Adrenal gland (tissue), 12 donors: ENCODE data around the gene STARD13. TPM values are rescaled to one million over a fixed set of nuclear protein-coding genes. Genes with fewer than 3 reads are reported as not detected.
A peak's percentile ranks its signal among the peaks of the same experiment; 100 is the strongest.

ENCODE experiments used
- DNase-seq, 7 donors: peaks; one replicate each; pipeline ENCODE4 v3.0.0-alpha.2; 2019 to 2020
- H3K27ac ChIP-seq, 5 donors: fragments of 200-600 bp; sonication (generic) in 4 of 5; 1 replicate in 3 of 5; 2 replicates in 2 of 5; pipeline versions ENCODE4 v1.5.1 to v1.8.0; 2016 to 2020; ENCODE audit warnings: mild to moderate bottlenecking in 1 of 5
- H3K27me3 ChIP-seq: fragments of 200-600 bp; 2 replicates; pipeline ENCODE4 v1.8.0; 2021
- H3K36me3 ChIP-seq, 2 donors: fragments of 200-600 bp; replicated peaks in 1 of 2; 1 replicate in 1 of 2; 2 replicates in 1 of 2; pipeline versions ENCODE4 v1.5.1 to v1.8.0; 2018 to 2022
- H3K4me1 ChIP-seq, 2 donors: fragments of 200-600 bp; replicated peaks in 1 of 2; 1 replicate in 1 of 2; 2 replicates in 1 of 2; pipeline versions ENCODE4 v1.5.1 to v1.8.0; 2018 to 2021
- H3K4me3 ChIP-seq, 4 donors: fragments of 200-600 bp; sonication (generic) in 3 of 4; one replicate each; pipeline ENCODE4 v1.5.1; 2016 to 2018
- H3K9me3 ChIP-seq, 3 donors: fragments of 200-600 bp; sonication (generic) in 1 of 3; replicated peaks in 1 of 3; 1 replicate in 2 of 3; 2 replicates in 1 of 3; pipeline versions ENCODE4 v1.5.1 to v1.8.0; 2016 to 2021
- CTCF ChIP-seq, 6 experiments: fragments of 450-650 bp in 4 of 6; fragments of 200-600 bp in 2 of 6; sonication (generic) in 1 of 6; IDR thresholded peaks; 1 replicate in 5 of 6; 2 replicates in 1 of 6; pipeline versions ENCODE4 v1.5.1 to v1.8.0; 2016 to 2021; ENCODE audit warnings: antibody characterized with exemption in 6 of 6, mild to moderate bottlenecking in 2 of 6, moderate library complexity in 1 of 6
- POLR2A ChIP-seq, 2 donors: fragments of 450-650 bp; IDR thresholded peaks; one replicate each; pipeline ENCODE4 v1.6.1; 2017; ENCODE audit warnings: antibody characterized with exemption in 2 of 2, mild to moderate bottlenecking in 2 of 2, moderate library complexity in 1 of 2
- whole genome bisulfite sequencing, 4 donors: extraction: QIAGEN DNeasy Blood & Tissue Kit in 2 of 4; methylation state at CpG; one replicate each; pipeline versions ENCODE4 v1.1.5 to v1.1.7; 2013 to 2017; 5-methylcytosine and 5-hydroxymethylcytosine counted together
- intact Hi-C, 2 donors: fragments of 100-400 bp; cut with DNase I; formaldehyde crosslinking; loops; one replicate each; pipeline versions ENCODE4 v1.14.1 to v1.15.0; 2022 to 2023
- polyA plus RNA-seq, 3 donors: library from polyadenylated mRNA; stranded (reverse); fragments of 200-250 nt in 2 of 3; fragments of 350-450 nt in 1 of 3; fragmentation: Illumina TruSeq in 1 of 3; extraction: RNeasy Lipid Tissue Mini Kit (QIAGEN cat#74804) in 1 of 3; gene quantifications; one replicate each; pipeline ENCODE4 v1.2.3, GENCODE V29; 2013 to 2014
- total RNA-seq, 9 donors: library from RNA; depleted of rRNA in 4 of 9; stranded (reverse); fragments of >200 nt in 4 of 9; fragments of 120-200 nt in 1 of 9; fragmentation: NEBNext Ultra II Directional in 1 of 9; extraction: Animal tissue kit (Norgen Biotek cat#: 25700) in 1 of 9; gene quantifications; one replicate each; pipeline versions ENCODE4 v1.1.0 to v1.2.4, GENCODE V29; 2013 to 2023
- donor health status: healthy with polysubstance abuse.
- donor health status: Bipolar disorder and iron deficiency.
- donor health status: DM: yes; HTN: yes; CAD: no.
- donor health status: DM: no; HTN: no; CAD: no.
- donor health status: DM: no; HTN: no; CAD: no.
- donor health status: DM: yes; HTN: yes; CAD: no.

Gene STARD13
- total and polyA plus RNA-seq, 12 donors, result 10.5 to 79.8 (median 33.6) TPM

GRCh38 chr13:33207615-33207961, 78.0 kb downstream of the STARD13 start:
- WGBS, 4 donors, result 34 to 50% (median 36%) methylated on average over 2 to 3 of the region's 3 CpGs
- H3K4me1 ChIP-seq, result peaks cover 30 to 57% of the 10 kb centered on the region in 2 donors
- peak overlapping the region; percentile 19 to 87 (median 48) for H3K27ac ChIP-seq
- H3K4me3 ChIP-seq, result no peak overlapping the region
- no peaks in the 10 kb centered on the region for H3K27me3 ChIP-seq
- H3K9me3 ChIP-seq, result no peaks in the 10 kb centered on the region
- intact Hi-C loops, result no loop called here
- peak in 6 of 7 donors; percentile 30 to 58 (median 48) for DNase-seq
- H3K36me3 ChIP-seq, result no peaks in the 10 kb centered on the region
- TF ChIP-seq POLR2A (IDR thresholded peaks at IDR 0.05) (no peak), CTCF (IDR thresholded peaks at IDR 0.05) (no peak)

- no peak for DNase-seq
- Histone ChIP-seq H3K4me3 (no peak overlapping the region), H3K27ac (peak overlapping the region; percentile 19 to 87 (median 63)), H3K36me3 (no peaks in the 10 kb centered on the region), H3K4me1 (peaks cover 30 to 60% of the 10 kb centered on the region in 2 donors), H3K9me3 (no peaks in the 10 kb centered on the region), H3K27me3 (no peaks in the 10 kb centered on the region)
- intact Hi-C loops, result no loop called here
- TF ChIP-seq POLR2A (IDR thresholded peaks at IDR 0.05) (no peak), CTCF (IDR thresholded peaks at IDR 0.05) (no peak)
- WGBS, 4 donors, result 42 to 49% (median 43%) methylated on average over 5 of the region's 5 CpGs
Observed at GRCh38 chr13:33206945-33207614, 78.5 kb downstream of the STARD13 start.

- TF ChIP-seq POLR2A (IDR thresholded peaks at IDR 0.05) (no peak), CTCF (IDR thresholded peaks at IDR 0.05) (no peak)
- peak overlapping the region in 4 of 5 donors; percentile 15 to 87 (median 68) for H3K27ac ChIP-seq
- 80 to 85% (median 81%) methylated on average over 3 of the region's 3 CpGs for WGBS, 4 donors
- no peaks in the 10 kb centered on the region for H3K27me3 ChIP-seq
- H3K4me3 ChIP-seq, result no peak overlapping the region
- no peaks in the 10 kb centered on the region for H3K36me3 ChIP-seq
- no peaks in the 10 kb centered on the region for H3K9me3 ChIP-seq
- intact Hi-C loops, result no loop called here
- peaks cover 30 to 60% of the 10 kb centered on the region in 2 donors for H3K4me1 ChIP-seq
- DNase-seq, result no peak
Observed at GRCh38 chr13:33206425-33206824, 79.1 kb downstream of the STARD13 start.

- DNase-seq, result peak in 5 of 7 donors; percentile 37 to 83 (median 47)
- Histone ChIP-seq H3K4me3 (peak overlapping the region in 1 of 4 donors; percentile 41), H3K36me3 (no peaks in the 10 kb centered on the region), H3K27me3 (no peaks in the 10 kb centered on the region), H3K27ac (peak overlapping the region; percentile 15 to 87 (median 63)), H3K9me3 (no peaks in the 10 kb centered on the region), H3K4me1 (peaks cover 30 to 60% of the 10 kb centered on the region in 2 donors)
- 4 to 18% (median 8%) methylated on average over 6 of the region's 6 CpGs for WGBS, 4 donors
- intact Hi-C loops, result no loop called here
- TF ChIP-seq POLR2A (IDR thresholded peaks at IDR 0.05) (no peak), CTCF (IDR thresholded peaks at IDR 0.05) (no peak)
Observed at GRCh38 chr13:33205804-33206221, 79.7 kb downstream of the STARD13 start.
